Sciatic nerve (tissue), 2 donors: ENCODE data around the gene MAB21L1. TPM values are rescaled to one million over a fixed set of nuclear protein-coding genes. Genes with fewer than 3 reads are reported as not detected.

Source experiments
- ATAC-seq: fragments of 200-7000 bp; cut with Tn5 transposase; one replicate; pipeline ENCODE4 v1.9.1; 2020; ENCODE audit warnings: mild to moderate bottlenecking, moderate library complexity
- DNase-seq: peaks from one replicate; pipeline ENCODE4 v3.0.0-alpha.2; 2020; ENCODE audit warnings: low spot score
- intact Hi-C: fragments of 100-400 bp; cut with DNase I; formaldehyde crosslinking; loops from one replicate; pipeline ENCODE4 v1.14.2; 2022
- total RNA-seq: library from RNA; stranded (reverse); fragmentation: NEBNext Ultra II Directional; extraction: Animal tissue kit (Norgen Biotek cat#: 25700); gene quantifications from one replicate; pipeline ENCODE4 v1.2.1, GENCODE V29; 2021
- donor health status: DM: no; HTN: no; CAD: no.
- donor health status: DM: no; HTN: no; CAD: no.

MAB21L1 gene
- total RNA-seq, 1 donor from 2014 or later, result 1.5 TPM

- DNase-seq, result no peak
- no peak for ATAC-seq
- intact Hi-C loops, result no loop called here
These were observed 19.2 kb downstream of the MAB21L1 start for GRCh38 chr13:35457258-35457657.

- intact Hi-C loops, result no loop called here
- no peak for ATAC-seq
- DNase-seq, result no peak
These were observed 21.5 kb downstream of the MAB21L1 start for GRCh38 chr13:35455022-35455421.

- ATAC-seq (no peak), DNase-seq (no peak)
- intact Hi-C loops, result no loop called here
These were observed 26.7 kb downstream of the MAB21L1 start for GRCh38 chr13:35449821-35450220.

GRCh38 chr13:35448465-35448864 lies 28.0 kb downstream of the MAB21L1 start:
- DNase-seq, result no peak
- intact Hi-C loops, result no loop called here
- no peak for ATAC-seq
